GM20000 (cell line): ENCODE measurements around the gene PFKFB2.
"Not testable (repeated sequence)": the region's sequence is repeated elsewhere in the genome, so short reads cannot be mapped to it uniquely, and the experiment has no call there.

ENCODE experiments used
- DNase-seq: peaks from one replicate; pipeline ENCODE4 v3.0.0; 2012; ENCODE audit warnings: low spot score
- CTCF ChIP-seq: IDR thresholded peaks from 2 replicates; pipeline ENCODE4 v1.5.1; 2012; ENCODE audit warnings: mild to moderate bottlenecking, control low read depth; ENCODE audit errors: extremely low read depth, missing control alignments

The PFKFB2 gene

GRCh38 chr1:207034998-207035397 is 18.1 kb upstream of the PFKFB2 start:
- no peak for DNase-seq
- TF ChIP-seq CTCF, result no peak

DNA sequence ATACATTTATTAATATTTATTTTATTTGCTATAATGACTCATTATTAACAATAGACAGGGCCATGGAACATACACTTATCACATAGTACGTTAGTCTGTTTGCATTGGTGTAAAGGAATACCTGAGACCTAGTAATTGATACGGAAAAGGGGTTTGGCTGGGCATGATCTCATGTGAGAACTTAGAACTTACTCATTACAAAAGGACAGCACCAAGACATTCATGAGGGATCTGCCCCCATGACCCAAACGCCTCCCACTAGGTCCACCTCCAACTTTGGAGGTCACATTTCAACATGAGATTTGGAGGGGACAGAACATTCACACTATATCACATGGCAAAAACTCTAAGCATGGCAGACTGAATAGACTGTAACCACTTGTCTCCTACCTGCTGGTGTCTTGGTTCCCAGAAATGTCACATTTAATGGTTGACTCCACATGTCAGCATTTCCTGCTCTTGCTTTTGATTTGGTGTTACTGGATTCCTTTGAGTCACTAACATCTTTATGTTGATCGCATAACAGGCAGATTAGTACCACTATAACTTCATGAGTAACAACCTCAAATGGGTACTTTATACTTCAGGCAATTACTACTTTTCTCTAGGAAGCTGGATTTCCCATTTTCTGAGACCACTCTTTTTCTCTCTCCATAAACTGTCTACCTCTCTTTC is 17.1 kb upstream of the PFKFB2 start:
- no peak for TF ChIP-seq CTCF
- DNase-seq, result no peak

DNA sequence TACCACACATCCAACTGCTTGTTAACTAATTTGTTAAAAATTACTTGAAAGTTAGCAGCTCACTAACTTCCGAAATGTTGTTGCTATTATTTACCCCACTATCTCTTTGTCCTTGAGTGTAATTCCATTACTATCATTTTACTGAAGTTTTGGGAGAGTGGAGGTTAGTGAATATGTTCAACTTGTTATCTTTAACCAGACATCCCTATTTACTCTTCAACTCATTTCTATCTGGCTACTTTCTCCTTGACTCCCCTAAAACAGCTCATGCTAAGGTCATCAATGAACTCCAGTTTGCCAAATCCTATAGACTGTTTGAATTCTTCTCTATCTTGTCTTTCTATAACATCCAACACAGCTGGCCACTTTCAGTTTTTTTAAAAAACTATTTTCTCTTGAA is 16.2 kb upstream of the PFKFB2 start:
- no peak for DNase-seq

GRCh38 chr1:207039380-207040180 is 13.5 kb upstream of the PFKFB2 start:
- TF ChIP-seq CTCF, result no peak
- no peak for DNase-seq

More for the DNA sequence above, 16.2 kb upstream of the PFKFB2 start:
- no peak for TF ChIP-seq CTCF

DNA sequence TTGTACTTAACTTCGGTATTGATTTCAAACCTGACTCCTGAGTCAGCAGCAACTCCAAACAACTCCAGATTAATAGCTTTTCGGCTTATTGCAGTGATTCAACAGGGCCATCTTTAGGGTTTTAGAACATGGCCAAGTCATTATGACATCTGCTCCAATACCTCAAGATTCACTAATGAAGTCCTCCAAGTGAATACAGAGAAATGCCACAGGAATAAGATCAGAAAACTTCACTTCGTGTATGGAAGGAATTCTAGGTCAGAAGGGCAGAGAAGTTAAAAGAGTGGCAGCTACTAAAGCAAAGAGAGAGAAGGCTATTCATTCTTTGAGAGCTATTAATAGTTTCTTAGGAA is 12.9 kb upstream of the PFKFB2 start:
- no peak for TF ChIP-seq CTCF
- DNase-seq, result no peak

- DNase-seq, result not testable (repeated sequence)
Observed at GRCh38 chr1:207041397-207041796, 11.7 kb upstream of the PFKFB2 start.

DNA sequence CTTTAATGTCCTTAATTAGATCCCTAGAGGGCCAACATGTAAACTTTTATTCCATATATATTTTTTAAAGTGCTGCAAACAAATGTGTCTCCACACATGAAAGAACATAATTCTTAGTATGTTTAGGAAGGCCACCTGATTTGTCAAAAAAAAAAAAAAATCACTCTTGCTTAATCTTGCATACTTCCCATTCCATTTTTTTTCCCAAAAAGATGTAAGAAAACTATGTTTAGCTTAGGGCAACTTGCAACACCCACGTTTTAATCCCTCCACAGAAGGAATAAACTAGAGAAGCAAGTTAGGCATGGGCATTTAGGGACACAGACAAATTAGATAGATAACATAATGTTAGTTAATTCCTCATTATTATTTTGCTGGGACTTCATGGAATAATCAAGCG is 7.6 kb upstream of the PFKFB2 start:
- TF ChIP-seq CTCF, result no peak

GRCh38 chr1:207047505-207047904 is 5.6 kb upstream of the PFKFB2 start:
- no peak for TF ChIP-seq CTCF

More for the DNA sequence above, 7.6 kb upstream of the PFKFB2 start:
- DNase-seq, result no peak

More at GRCh38 chr1:207047505-207047904, 5.6 kb upstream of the PFKFB2 start:
- DNase-seq, result no peak
